MM.1S (cell line): Measurements from ENCODE around the gene KYAT1.

Experiments used
- EZH2 ChIP-seq: fragments of 300-600 bp; sonication (generic); optimal IDR thresholded peaks from 2 replicates; pipeline ENCODE3; 2017; ENCODE audit warnings: low read depth, mild to moderate bottlenecking, antibody characterized with exemption, low read length, mixed read lengths
- TF ChIP-seq, protein P1 (sequence below): fragments of 300-600 bp; sonication (generic); IDR thresholded peaks from 2 replicates; pipeline ENCODE4 v1.5.1; 2016; ENCODE audit warnings: antibody characterized with exemption, low read length, mixed read lengths

DNA sequence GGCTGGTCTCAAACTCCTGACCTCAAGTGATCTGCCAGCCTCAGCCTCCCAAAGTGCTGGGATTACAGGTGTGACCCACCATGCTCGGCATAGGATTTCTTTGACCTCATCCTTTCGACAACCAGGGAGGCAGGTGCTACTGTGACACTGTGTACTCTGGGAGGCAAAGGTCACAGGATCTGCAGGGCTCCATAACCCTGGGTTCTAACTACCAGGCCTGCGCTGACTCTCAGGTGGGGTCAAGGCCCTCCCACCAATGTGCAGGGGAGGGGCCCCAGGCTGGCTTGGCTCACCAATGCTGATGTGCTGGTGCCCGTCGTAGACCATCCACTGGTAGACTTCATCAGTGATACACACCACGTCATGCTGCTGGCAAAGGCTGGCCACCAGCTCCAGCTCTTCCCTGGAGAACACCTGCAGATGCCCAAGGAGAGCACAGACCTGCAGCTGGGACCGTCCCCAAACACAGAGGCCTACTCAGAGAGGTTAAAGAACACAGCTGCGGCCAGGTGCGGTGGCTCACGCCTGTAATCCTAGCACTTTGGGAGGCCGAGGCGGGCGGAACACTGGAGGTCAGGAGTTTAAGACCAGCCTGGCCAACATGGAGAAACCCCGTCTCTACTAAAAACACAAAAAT lies 45.1 kb downstream of the KYAT1 start:
- TF ChIP-seq, protein P1, sequence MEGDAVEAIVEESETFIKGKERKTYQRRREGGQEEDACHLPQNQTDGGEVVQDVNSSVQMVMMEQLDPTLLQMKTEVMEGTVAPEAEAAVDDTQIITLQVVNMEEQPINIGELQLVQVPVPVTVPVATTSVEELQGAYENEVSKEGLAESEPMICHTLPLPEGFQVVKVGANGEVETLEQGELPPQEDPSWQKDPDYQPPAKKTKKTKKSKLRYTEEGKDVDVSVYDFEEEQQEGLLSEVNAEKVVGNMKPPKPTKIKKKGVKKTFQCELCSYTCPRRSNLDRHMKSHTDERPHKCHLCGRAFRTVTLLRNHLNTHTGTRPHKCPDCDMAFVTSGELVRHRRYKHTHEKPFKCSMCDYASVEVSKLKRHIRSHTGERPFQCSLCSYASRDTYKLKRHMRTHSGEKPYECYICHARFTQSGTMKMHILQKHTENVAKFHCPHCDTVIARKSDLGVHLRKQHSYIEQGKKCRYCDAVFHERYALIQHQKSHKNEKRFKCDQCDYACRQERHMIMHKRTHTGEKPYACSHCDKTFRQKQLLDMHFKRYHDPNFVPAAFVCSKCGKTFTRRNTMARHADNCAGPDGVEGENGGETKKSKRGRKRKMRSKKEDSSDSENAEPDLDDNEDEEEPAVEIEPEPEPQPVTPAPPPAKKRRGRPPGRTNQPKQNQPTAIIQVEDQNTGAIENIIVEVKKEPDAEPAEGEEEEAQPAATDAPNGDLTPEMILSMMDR: no peak
- TF ChIP-seq EZH2: no peak
